HG02571 (cell line): ENCODE measurements around the gene SLC38A10.

Experiments
- ATAC-seq: cut with Tn5 transposase; IDR thresholded peaks from one replicate; pipeline ENCODE4 v1.9.1; 2021; ENCODE audit warnings: mild to moderate bottlenecking, moderate library complexity; ENCODE audit not compliant: unreplicated experiment

Gene SLC38A10

DNA sequence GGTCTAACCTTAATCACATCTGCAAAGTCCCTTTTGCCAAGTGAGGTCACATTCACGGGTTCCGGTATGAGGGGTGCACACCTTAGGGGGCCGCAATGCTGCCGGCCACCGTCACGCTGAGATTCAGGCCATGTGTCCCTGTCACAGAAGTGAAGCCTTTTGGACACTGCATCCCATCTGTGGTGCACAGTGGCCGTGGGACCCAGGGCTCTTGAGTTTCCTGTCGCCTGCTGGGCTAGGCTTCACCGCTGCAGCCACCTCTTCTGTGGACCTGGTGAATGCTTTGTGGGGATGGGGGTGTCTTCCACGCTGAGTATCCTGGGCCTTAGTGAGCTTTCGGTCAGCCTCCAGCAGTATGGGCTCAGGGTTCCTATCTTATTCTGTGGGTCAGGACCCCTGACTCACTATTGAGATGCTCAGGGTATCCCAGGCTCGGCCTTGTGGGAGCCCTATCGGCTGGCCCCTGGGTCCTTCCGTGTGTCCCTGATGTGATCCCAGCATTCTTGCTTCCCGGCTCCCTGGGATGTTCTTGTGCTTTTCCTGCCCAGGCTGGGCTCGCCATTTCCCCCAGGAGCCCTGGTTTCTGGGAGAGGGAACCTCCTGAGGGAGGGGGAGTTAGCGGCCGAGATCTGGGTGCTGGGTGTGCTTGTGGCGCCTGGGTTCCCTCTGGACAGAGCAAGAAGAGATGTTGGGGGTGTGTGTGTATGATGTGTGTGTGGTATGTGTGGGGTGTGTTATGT is 4.9 kb upstream of the SLC38A10 start:
- no peak for ATAC-seq

DNA sequence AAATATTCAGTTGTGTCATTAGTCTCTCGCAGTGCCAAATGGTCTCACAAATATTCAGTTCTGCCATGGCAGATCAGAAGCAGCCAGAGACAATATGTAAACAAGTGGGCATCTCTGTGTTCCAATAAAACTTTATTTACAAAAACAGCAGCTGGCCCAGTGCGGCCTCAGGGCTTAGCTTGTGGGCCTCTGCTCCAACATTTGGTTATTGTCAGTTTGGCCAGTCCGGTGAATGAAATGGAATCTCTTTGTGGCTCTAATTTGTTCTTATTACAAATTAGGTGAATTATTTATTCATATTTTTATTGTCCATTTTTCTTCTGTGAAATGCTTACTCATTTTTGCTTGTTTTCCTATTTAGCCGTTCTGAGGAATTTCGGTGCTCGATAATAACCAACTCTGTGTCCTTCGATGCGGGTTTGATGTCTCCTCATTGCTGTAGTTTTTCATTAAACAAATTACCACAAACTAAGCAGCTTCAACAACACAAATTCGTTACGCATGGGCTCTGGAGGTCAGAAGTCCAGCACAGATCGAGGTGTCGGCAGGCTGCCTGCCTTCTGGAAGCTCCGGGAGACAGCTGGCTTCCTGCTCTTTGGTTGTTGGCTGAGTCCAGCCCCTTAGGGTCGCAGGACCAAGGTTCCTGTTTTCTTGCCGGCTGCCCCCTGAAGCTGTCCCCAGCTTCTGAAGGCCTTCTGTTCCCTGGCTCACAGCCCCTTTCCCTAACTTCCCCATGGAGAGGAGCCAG is 4.1 kb upstream of the SLC38A10 start:
- no peak for ATAC-seq

DNA sequence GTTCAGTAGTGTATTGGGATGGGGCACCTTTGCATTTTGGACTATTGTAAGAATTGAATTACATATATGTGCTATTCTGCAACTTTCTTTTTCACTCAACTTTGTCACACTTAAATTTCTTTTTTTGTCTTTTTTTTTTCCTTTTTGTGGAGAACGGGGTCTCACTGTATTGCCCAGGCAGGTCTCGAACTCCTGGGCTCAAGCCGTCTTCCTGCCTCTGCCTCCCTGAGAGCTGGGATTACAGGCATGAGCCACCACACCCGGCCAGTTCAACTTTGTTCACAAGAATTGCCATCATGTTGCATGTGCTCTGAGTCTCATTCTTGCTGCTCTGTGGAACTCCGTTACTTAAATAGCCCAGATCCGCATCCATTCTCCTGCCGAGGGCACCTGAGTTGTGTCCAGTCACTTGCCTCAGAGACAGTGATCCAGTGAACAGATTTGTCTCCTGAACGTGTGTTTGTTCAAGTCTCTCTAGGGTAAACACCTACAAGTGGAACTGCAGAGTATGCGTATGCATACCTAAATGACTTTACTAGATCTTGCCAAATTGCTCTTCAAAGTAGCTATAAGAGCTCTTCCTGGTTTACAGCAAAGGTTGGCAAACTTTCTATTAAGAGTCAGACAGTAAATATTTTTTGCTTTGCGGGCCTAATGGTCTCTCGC is 3.4 kb upstream of the SLC38A10 start:
- ATAC-seq: no peak

DNA sequence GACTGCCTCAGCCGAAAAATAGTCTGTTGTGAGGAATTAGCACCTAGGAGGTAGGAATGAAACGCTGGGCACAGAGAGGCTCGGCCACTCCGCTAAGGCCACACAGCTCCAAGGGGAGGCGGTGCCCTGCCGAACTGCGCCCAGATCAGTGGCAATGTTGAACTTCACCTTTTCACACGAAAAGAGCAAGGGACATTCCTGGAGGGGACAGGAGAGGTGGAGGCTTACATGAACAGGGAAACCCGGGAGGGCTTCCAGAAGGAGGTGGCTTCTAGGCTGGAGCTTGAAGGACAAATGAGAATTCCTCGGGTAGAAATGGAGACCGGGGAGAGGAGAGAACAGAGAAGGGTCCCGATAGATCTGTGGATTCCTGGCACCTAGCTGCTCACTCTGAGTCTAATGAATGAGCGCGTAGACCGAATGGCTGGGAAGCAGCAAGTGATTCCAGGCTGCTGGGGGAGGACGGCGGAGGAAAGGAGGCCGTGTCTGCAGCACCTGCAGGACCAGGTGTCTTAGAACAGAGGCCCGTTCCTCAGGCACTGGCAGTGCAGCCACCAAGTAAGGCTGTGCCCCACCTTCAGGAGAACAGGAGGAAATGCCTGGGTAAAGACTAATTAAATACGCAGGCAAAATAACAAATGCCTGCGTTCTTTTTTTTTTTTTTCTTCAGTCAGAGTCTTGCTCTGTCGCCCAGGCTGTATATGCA is 722 bp upstream of the SLC38A10 start:
- peak; percentile 22 for ATAC-seq

DNA sequence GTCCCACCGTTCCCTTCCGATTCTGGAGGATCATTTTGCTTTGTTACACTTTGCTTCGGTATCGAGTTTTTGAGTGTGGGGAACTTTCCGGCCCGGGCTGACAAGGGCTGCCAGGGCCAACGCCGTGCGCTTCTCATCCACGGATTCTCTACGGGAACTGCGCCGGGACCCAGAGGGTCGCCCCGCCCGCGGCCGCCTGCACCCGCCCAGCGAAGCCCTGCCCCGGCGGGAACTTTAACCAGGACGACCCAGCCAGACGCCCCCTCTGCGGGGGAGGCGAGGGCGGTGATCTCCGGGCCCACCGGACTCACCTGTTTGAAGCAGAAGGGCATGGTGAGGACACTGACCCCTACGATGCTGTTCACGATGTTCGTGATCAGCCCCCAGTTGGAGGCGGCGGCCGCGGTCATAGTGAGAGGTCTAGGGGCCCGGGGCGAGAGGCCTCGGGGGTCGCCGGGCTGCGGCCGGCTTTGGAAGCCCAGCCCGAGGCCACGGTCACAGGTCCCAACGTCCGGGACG is 536 bp downstream of the SLC38A10 start:
- no peak for ATAC-seq

DNA sequence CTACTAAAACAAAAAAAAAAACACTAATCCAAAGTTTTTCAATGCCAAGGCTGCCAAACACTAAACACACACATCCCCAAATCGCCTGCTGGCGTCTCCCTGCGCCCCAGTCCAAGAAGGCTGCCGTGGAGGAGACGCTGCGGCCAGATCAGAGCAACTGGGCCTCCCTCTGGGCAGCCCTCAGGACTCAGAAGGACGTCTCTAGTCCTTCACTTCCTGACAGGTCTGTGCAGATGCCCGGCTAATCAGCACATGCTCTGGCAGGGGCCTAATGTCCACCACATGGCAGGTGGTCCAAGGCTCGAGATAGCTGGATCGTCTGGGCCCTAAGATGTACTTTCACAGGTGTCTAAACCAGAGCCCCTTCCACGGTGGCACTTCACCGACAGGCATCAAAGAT is 2.7 kb downstream of the SLC38A10 start:
- ATAC-seq: no peak

DNA sequence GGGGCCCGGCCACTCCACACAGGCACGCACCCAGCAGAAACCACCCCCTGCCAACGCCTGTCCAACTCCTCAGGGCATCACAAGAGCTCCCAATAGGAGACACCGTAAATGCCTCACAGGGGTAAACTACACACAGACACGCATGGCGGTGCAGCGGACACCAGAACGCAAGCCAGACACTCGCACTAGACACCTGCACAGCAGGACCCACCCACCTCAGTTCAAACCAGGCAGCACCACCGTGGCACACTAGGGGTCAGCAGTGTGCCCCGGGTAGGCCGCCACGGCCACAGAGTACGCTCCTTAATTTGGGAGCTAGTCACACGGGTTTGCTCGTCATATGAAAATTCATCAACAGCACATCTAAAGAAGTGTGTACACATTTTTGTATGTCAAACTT is 3.4 kb downstream of the SLC38A10 start:
- ATAC-seq: no peak

DNA sequence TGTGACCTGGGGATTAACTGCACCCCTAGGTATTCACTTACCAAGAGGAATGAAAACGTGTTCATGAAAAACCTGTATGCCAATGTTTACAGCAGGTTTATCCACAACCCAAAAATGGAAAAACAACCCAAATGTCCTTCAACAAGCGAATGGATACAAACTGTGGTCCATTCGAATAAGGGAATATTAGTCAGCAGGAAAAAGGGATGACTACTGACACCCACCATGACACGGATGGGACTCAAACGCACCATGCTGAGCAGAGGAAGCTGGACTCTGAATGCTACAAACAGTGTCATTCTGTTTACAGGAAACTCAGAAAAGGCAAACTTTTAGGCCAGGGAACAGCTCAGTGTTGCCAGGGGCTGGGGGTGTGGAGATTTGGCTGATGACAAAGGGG is 4.9 kb downstream of the SLC38A10 start:
- no peak for ATAC-seq

DNA sequence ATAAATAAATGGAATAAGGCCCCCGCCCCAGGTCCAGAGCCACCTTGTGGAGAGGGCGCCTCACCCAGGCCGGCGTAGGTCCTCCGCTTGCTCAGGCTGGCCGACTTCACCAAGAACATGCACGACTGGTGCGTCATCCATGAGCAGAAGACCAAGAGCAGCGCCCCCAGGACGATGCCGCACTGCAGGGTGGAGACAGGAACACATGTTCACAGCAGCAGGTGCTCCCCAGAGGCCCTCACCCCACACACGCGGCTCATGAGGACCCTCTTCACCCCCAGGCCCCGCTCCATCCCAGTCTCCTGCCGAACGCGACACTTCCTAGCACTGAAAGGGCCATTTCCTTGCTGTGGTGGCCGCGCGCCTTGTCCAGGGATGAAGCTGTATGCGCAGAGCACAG is 5.5 kb downstream of the SLC38A10 start:
- ATAC-seq: no peak

DNA sequence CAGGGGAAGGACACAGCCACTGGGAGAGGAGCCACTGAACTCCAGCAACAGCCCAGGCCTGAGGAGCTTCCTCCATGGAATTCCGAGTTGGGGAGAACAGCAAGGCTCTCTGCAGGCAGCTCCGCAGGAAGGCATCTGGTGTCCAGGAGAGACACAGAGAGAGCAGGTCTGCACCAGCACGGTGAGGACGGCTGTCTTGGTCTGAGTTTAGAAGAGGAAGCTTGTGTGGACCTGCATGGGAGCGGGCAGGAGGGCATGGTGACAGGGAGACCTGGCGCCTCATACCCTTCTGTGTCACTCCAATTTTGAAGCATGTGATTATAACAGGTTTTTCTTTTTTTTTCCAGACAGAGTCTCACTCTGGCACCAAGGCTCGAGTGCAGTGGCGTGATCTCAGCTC is 6.4 kb downstream of the SLC38A10 start:
- no peak for ATAC-seq

DNA sequence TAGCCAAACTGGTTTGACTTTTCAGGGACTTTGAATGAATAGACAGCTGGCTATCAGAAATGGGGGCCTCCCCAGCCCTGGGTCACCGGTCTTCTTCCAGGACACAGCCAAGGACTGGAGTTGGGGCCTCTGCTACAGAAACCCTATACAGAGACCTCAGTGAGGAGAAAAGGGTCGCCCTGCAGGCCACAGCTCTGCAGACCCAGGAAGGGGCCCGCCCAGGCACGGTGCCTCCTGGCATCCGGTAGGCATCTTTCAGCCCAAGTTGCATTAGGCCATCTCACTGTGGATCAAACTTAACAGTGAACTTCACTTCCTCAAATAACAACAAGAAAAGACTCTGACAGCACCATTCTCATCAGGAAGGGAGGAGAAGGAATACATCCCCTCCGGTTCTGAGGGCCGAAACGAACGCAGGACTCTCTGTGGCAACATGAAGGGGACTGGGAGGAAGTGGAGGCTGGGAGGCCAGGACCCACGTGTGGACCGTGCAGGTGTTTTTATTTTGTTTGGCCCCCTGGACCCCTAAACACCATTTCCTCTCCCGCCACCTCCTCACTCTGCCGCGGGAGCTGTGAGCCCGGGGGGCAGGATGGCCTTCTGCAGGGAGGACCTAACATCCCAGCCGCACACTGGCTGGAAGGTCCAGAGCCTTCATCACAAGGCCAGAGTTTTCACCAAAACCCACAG is 7.2 kb downstream of the SLC38A10 start:
- ATAC-seq: no peak

DNA sequence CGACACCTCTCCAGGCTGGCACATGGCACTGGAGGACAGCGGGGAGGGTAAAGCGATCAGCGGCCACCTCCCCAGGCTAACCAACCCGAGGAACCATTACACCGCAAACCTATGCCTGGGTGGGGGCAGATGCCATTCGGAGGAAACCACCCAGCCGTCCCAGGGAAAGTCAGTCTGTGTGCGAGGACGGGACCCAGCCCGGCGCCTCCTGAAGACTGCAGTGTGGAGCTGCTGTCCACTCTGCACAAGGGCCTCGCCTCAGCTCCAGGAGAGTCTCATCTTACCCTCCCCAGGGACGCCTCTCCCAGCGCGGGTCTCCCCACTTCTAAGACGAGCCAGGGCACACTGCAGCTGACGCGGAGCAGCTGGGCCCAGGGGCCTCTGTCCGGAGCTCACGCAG is 8.0 kb downstream of the SLC38A10 start:
- no peak for ATAC-seq

DNA sequence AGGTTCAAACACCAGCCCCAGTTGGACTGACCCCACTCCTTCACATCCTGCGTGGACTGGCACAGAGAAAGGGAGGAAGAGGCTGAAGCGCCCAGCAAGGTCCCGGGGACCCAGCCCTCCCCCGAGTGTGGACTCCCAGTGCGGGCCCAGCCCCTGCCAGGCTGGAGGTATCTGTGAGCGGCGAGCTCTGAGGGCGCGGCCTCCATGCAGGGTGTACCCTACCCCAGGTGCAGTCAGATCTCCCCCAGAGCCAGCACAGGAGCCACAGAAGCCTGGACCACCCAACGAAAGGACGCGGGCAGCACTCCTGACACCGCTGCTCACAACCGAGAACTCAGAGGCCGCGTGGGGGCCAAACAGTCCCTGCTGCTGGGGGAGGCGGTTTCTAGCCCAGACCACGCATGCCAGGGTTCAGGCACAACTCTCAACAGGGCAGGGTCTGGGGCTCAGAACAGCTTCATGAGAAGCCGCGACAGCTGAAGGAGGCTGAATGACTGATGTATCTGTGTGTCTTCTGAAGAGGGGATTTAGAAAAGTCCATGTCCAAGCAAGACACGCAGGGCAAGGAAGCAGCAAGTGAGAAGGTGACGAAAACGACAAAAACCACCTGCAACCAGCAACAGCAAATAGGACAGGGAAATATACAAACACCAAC is 8.5 kb downstream of the SLC38A10 start:
- no peak for ATAC-seq

DNA sequence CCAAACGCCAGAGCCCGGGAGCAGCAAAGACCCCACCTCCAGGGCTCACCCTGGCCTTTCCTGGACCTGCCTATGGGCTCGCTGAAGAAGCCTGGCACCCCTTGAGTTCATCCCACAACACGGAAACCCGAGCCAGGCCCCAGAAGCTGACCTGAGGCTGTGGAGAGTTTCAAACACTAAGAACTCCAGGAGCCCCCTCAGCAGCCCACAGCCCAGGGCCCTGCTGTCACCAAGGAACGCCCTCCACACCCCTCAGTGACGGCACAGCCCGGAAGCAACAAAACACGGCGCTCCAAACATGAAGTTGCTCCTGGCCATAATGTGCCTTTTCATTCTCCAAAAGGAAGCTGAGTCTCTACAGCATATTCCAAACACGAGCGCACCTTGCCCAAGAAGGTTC is 9.2 kb downstream of the SLC38A10 start:
- ATAC-seq: no peak

DNA sequence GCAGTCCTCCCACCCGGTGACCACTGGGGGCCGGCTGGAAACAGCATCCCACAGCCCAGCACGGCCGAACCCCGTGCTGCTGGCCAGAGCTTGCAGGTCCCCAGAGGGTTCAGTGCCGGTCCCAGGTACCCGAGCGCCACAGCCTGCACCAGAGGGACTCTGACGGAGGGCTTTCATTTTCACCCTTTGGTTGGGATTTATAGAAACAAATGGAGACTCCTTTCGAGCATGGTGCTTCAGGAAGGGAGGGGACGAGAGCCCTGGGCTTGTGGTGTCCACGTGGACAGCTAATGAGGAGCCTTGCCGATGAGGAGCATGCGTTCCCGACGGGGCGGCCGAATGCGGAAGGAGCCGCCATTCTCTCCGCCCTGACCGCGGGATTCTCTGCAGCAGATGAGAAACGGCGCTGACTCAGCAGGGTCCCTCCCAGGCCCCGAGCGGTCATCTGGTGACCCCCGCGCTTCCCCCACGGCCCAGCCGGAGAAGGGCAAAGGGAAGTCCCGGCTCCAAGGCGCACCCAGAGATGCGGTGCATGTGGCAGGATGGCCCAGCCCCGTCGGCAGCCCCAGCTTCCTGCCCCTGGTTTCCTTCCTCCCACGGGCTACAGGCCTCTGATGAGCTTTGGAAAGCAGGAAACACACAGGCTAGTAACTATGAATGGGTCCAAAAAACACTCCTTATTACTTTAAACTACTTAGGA is 9.8 kb downstream of the SLC38A10 start:
- no peak for ATAC-seq

DNA sequence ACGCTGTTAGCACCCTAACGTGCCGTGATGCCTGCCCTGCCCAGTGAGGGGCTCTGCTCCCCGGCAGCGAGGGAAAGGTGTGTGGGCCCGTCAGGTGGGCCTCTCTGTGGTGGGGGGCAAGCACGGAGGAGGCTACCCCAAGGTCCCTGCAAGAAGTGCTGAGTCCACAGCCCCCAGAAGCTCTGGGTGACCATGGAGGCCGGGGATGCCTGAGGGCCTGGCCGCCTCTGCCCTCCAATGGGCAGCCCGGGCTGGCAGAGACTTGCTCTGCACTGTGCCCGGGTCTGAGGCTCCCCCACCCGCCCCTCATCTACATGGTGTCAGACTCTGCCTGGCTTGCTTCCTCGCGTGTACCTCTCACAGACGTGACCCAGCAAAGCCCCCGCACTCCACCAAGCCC is 12.2 kb downstream of the SLC38A10 start:
- no peak for ATAC-seq

DNA sequence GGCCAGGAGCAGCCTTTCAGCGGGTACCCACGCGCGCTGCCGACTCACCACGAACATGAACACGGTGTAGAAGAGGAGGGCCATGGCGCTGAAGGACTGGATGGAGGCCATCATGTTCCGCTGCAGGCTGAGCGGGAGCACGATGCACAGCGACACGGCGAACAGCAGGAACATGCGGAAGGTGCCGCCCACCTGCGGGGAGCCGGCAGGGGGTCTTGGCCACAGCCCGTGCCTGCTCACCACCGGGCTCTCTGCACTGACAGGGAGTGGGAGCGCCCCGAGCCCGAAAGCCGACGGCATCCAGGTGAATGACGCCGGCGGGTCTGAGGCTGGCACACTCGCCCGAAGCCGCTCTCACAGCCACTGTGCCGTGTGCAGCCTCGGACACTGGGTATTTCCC is 13.0 kb downstream of the SLC38A10 start:
- ATAC-seq: no peak

DNA sequence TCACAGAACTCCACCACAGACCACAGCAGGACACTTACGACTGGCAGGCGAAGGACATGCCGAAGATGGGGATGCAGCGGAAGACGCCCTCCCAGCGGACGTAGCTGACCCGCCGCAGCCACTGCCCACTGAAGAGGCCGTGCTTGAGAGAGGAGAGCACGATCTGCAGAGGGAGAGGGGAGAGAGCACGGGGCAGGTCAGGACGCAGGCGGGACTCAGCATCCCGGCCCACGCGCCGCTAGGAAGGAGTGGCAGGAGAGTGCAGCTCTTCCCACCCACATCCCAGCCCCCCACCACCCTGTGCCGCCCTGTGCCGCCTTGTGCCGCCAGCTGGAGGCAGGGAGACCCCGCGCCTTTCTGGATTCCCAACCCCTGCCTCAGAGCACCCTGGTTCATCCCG is 14.5 kb downstream of the SLC38A10 start:
- no peak for ATAC-seq
